ENCODE measurements around the gene NEUROD6. TPM values are rescaled to one million over a fixed set of nuclear protein-coding genes. Genes with fewer than 3 reads are reported as not detected.
A peak's percentile ranks its signal among the peaks of the same experiment; 100 is the strongest.

The NEUROD6 gene
- total and polyA plus RNA-seq, 2 experiments from 2014 or later = not detected

- ATAC-seq (no peak), DNase-seq (ENCODE audit: low spot score) (no peak)
- Mint-ChIP-seq H3K27ac (no peak overlapping the region), H3K4me1 (peaks cover 26% of the 10 kb centered on the region; the same call in 2 of the 3 replicates), H3K36me3 (ENCODE audit: low read depth) (no peaks in the 10 kb centered on the region), H3K9me3 (no peaks in the 10 kb centered on the region), H3K4me3 (no peak overlapping the region), H3K27me3 (ENCODE audit: insufficient read depth, low read depth, poor library complexity) (peaks cover 5% of the 10 kb centered on the region)
- Histone ChIP-seq H3K9me2 (ENCODE audit: insufficient read depth) (no peaks in the 10 kb centered on the region), H2AFZ (peak overlapping the region; percentile 78; the same call in 1 of the 2 replicates), H3K27ac (ENCODE audit: low read depth) (no peak overlapping the region), H3K79me2 (replicated peaks; ENCODE audit: insufficient read depth) (no peaks in the 10 kb centered on the region), H3K4me1 (ENCODE audit: insufficient read depth) (peaks cover 16% of the 10 kb centered on the region), H4K20me1 (replicated peaks; ENCODE audit: insufficient read depth) (no peaks in the 10 kb centered on the region), H3F3A (replicated peaks; ENCODE audit: low read depth) (no peaks in the 10 kb centered on the region), H3K36me3 (ENCODE audit: insufficient read depth) (no peaks in the 10 kb centered on the region), H3K4me3 (no peak overlapping the region), H3K27me3 (ENCODE audit: insufficient read depth) (peaks cover 9% of the 10 kb centered on the region; the same call in 1 of the 2 replicates), H3K4me2 (no peak overlapping the region)
- no peak for TF ChIP-seq ZNF331 (CRISPR knock-in tag; IDR thresholded peaks at IDR 0.05; ENCODE audit: low read depth)
Measured at GRCh38 chr7:31368620-31369019, 28.1 kb upstream of the NEUROD6 start.

GRCh38 chr7:31363496-31363895 is 23.0 kb upstream of the NEUROD6 start:
- Histone ChIP-seq H3K79me2 (replicated peaks; ENCODE audit: insufficient read depth) (no peaks in the 10 kb centered on the region), H3K9me2 (ENCODE audit: insufficient read depth) (no peaks in the 10 kb centered on the region), H3K27me3 (ENCODE audit: insufficient read depth) (no peaks in the 10 kb centered on the region), H3K4me2 (no peak overlapping the region), H3F3A (replicated peaks; ENCODE audit: low read depth) (no peaks in the 10 kb centered on the region), H3K4me1 (ENCODE audit: insufficient read depth) (no peaks in the 10 kb centered on the region), H3K4me3 (no peak overlapping the region), H4K20me1 (replicated peaks; ENCODE audit: insufficient read depth) (no peaks in the 10 kb centered on the region), H3K36me3 (ENCODE audit: insufficient read depth) (no peaks in the 10 kb centered on the region), H2AFZ (no peak overlapping the region), H3K27ac (ENCODE audit: low read depth) (no peak overlapping the region)
- Mint-ChIP-seq H3K4me3 (no peak overlapping the region), H3K36me3 (ENCODE audit: low read depth) (no peaks in the 10 kb centered on the region), H3K4me1 (no peaks in the 10 kb centered on the region; the same call in 2 of the 3 replicates), H3K9me3 (no peaks in the 10 kb centered on the region), H3K27me3 (ENCODE audit: insufficient read depth, low read depth, poor library complexity) (no peaks in the 10 kb centered on the region), H3K27ac (no peak overlapping the region)
- no peak for ATAC-seq
- DNase-seq (ENCODE audit: low spot score) = no peak
- no peak for TF ChIP-seq EZH2phosphoT487 (IDR thresholded peaks at IDR 0.05; ENCODE audit: unreplicated experiment)
- no peak for TF ChIP-seq ETS1 (IDR thresholded peaks at IDR 0.05)
- TF ChIP-seq EZH2 (IDR thresholded peaks at IDR 0.05; ENCODE audit: low read depth, unreplicated experiment) = no peak
- no peak for TF ChIP-seq POLR2AphosphoS5 (IDR thresholded peaks at IDR 0.05; ENCODE audit: low read depth)
- TF ChIP-seq STAT1 (IDR thresholded peaks at IDR 0.05; ENCODE audit: unreplicated experiment) = no peak
- TF ChIP-seq CTCF (conservative IDR thresholded peaks at IDR 0.05; ENCODE audit: low read depth in 2 of 2) = no peak
- no peak for TF ChIP-seq REST (IDR thresholded peaks at IDR 0.05; ENCODE audit: unreplicated experiment)
- TF ChIP-seq JUNB (IDR thresholded peaks at IDR 0.05; ENCODE audit: unreplicated experiment) = no peak
- TF ChIP-seq CREB1 (CRISPR knock-in tag; IDR thresholded peaks at IDR 0.05; ENCODE audit: low read depth) = no peak
- no peak for TF ChIP-seq ZNF114 (CRISPR knock-in tag; IDR thresholded peaks at IDR 0.05)

Data from GM23338 (cell line).